AG04449 (cell line): ENCODE data around the gene NTM.
"Not testable (repeated sequence)": the region's sequence is repeated elsewhere in the genome, so short reads cannot be mapped to it uniquely, and the experiment has no call there.

Source experiments
- CTCF ChIA-PET: fragments of 350-600 bp; formaldehyde crosslinking; extraction: SDS; loops from one replicate; lab custom pipeline; 2021; ENCODE audit warnings: antibody characterized with exemption; lab: Yijun Ruan, JAX
- POLR2A ChIA-PET: fragments of 400-600, 350-600 bp; formaldehyde crosslinking; extraction: SDS; loops from one replicate; lab custom pipeline; 2020; ENCODE audit warnings: antibody characterized with exemption, inconsistent platforms; lab: Yijun Ruan, JAX
- DNase-seq: peaks from one replicate; pipeline ENCODE4 v3.0.0-alpha.2; 2010; ENCODE audit warnings: low read depth, low spot score
- H3K4me3 ChIP-seq: 2 replicates; pipeline ENCODE4 v1.5.1; 2011; ENCODE audit warnings: low read depth, mild to moderate bottlenecking, control low read depth, low read length
- CTCF ChIP-seq: IDR thresholded peaks from one replicate; pipeline ENCODE4 v1.5.1; 2011; ENCODE audit warnings: mild to moderate bottlenecking, moderate library complexity, low read length, control low read depth, inconsistent platforms; ENCODE audit not compliant: insufficient read depth; ENCODE audit errors: missing control alignments

The NTM gene

GRCh38 chr11:131331546-131331945, 38.9 kb upstream of the NTM start:
- H3K4me3 ChIP-seq = no peak overlapping the region
- TF ChIP-seq CTCF = no peak
- CTCF ChIA-PET = no interaction called here
- DNase-seq = no peak
- POLR2A ChIA-PET = no interaction called here

- no peak overlapping the region for H3K4me3 ChIP-seq
- TF ChIP-seq CTCF = no peak
- POLR2A ChIA-PET = no interaction called here
- no peak for DNase-seq
- CTCF ChIA-PET = no interaction called here
Observed at GRCh38 chr11:131334601-131335000, 35.8 kb upstream of the NTM start.

DNA sequence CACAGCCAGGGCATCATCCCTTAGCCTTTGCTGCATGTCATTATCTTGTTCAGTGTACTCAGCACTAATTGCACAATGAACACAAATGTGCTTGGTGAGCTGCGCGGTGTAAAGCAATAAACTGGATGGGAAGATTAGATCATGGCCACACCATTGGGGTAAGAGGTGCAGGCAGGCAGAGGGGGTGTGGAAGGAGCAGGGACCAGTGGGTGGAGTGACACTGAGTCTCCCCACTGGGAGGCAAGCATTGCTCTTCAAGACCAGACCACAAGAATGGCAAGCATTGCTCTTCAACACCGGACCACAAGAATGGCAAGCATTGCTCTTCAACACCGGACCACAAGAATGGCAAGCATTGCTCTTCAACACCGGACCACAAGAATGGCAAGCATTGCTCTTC, 28.5 kb upstream of the NTM start:
- H3K4me3 ChIP-seq, CTCF ChIA-PET, POLR2A ChIA-PET, DNase-seq: not testable (repeated sequence)

GRCh38 chr11:131342442-131342841, 28.0 kb upstream of the NTM start:
- DNase-seq, H3K4me3 ChIP-seq, CTCF ChIA-PET, POLR2A ChIA-PET: not testable (repeated sequence)

GRCh38 chr11:131345406-131345805, 25.0 kb upstream of the NTM start:
- TF ChIP-seq CTCF = no peak
- POLR2A ChIA-PET = no interaction called here
- DNase-seq = no peak
- CTCF ChIA-PET = no interaction called here
- no peak overlapping the region for H3K4me3 ChIP-seq

DNA sequence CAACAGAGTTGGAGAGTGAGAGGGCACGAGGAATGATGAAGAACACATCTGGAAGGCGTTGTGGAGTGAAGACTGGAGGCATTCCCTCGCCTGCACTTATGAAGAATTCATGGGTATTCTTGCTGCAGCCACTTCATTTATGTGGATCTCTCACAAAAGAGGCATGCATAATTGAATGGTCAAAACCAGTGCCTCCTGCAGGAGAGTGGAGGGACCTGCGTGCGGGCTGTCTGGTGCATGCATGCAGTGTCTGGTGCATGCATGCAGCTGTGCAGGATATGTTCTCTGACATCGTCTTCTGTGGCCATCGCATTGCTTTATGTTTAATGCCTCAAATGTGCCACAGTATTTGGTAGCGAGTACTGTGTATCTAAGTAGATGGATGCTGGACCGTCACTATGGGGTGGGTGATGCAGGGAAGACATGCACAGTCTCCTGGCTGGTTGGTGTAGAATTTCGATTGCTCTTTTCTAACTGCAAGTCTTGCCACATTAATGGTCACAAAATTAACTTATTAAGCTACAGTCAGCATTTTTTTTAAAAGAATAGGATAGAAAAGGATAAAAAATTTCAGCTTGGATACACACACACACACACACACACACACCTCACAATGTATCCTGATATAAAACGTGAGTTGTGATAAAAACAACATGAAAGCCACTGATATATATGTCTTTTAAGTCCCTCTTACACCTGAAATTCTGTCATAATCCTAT, 20.9 kb upstream of the NTM start:
- no peak for TF ChIP-seq CTCF
- no peak for DNase-seq
- CTCF ChIA-PET = no interaction called here
- no peak overlapping the region for H3K4me3 ChIP-seq
- POLR2A ChIA-PET = no interaction called here

DNA sequence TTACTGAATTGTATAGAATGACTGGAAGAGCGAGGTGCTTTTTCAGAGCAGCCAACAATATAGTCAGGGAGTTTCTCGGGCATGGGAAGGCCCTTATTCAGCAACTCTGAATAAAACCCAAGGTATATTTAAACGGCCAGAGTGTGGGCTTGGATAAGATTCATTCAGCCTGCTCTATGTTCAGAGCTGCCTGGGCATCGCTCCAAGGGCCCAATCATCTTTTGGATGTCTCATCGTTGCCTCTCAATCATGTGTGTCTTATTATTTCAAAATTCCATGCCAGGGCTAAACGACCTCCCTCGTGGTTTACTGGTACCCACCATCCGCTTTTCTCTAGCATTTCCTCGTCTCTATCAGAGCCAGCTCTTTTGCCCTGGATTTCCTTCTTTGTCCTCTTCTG, 19.5 kb upstream of the NTM start:
- no peak overlapping the region for H3K4me3 ChIP-seq
- TF ChIP-seq CTCF = no peak
- POLR2A ChIA-PET = no interaction called here
- CTCF ChIA-PET = interaction anchor here (1.1 kb wide), 1 partner anchor 286 kb away, joined by 4 read pairs; no protein-coding TSS in a partner anchor
- no peak for DNase-seq
